RWPE1 (cell line): ENCODE data around the gene PLPP1.

Experiments used
- CTCF ChIA-PET: fragments of 350-600 bp; sonication (Branson Sonifier 250); formaldehyde crosslinking; extraction: SDS; loops from one replicate; lab custom pipeline; 2021; lab: Yijun Ruan, JAX
- POLR2A ChIA-PET: fragments of 400-600 bp; formaldehyde crosslinking; extraction: SDS; loops from one replicate; lab custom pipeline; 2020; ENCODE audit warnings: antibody characterized with exemption; ENCODE audit not compliant: low non-redundant PET; lab: Yijun Ruan, JAX
- DNase-seq: peaks from one replicate; pipeline ENCODE4 v3.0.0; 2012; ENCODE audit warnings: low spot score
- H3K27ac ChIP-seq: fragments of 450-650 bp; 2 replicates; pipeline ENCODE4 v1.5.1; 2017
- TF ChIP-seq, protein P1 (sequence below): fragments of 450-650 bp; conservative IDR thresholded peaks from 2 replicates; pipeline ENCODE4 v1.5.1; 2017; ENCODE audit warnings: low read depth, mild to moderate bottlenecking

PLPP1 gene

GRCh38 chr5:55409775-55410174, 125.0 kb downstream of the PLPP1 start:
- ChIA-PET POLR2A (no interaction called here), CTCF (no interaction called here)
- DNase-seq, result no peak
- TF ChIP-seq, protein P1, sequence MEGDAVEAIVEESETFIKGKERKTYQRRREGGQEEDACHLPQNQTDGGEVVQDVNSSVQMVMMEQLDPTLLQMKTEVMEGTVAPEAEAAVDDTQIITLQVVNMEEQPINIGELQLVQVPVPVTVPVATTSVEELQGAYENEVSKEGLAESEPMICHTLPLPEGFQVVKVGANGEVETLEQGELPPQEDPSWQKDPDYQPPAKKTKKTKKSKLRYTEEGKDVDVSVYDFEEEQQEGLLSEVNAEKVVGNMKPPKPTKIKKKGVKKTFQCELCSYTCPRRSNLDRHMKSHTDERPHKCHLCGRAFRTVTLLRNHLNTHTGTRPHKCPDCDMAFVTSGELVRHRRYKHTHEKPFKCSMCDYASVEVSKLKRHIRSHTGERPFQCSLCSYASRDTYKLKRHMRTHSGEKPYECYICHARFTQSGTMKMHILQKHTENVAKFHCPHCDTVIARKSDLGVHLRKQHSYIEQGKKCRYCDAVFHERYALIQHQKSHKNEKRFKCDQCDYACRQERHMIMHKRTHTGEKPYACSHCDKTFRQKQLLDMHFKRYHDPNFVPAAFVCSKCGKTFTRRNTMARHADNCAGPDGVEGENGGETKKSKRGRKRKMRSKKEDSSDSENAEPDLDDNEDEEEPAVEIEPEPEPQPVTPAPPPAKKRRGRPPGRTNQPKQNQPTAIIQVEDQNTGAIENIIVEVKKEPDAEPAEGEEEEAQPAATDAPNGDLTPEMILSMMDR, result no peak
- H3K27ac ChIP-seq, result no peak overlapping the region

GRCh38 chr5:55407984-55408383, 126.8 kb downstream of the PLPP1 start:
- ChIA-PET CTCF (interaction anchor here (0.6 kb wide), 2 partner anchors 176 to 277 kb away, joined by 3 read pairs; no protein-coding TSS in a partner anchor), POLR2A (no interaction called here)
- H3K27ac ChIP-seq, result no peak overlapping the region
- TF ChIP-seq, protein P1, result no peak
- no peak for DNase-seq

- DNase-seq, result peak; percentile 33
- CTCF ChIA-PET, result interaction anchor here (1.4 to 1.8 kb wide), 2 partner anchors 67 to 285 kb away, joined by 3 to 4 read pairs; no protein-coding TSS in a partner anchor
- TF ChIP-seq, protein P1, result peak; percentile 67
- POLR2A ChIA-PET, result no interaction called here
- H3K27ac ChIP-seq, result no peak overlapping the region
Measured at GRCh38 chr5:55407059-55407684, 127.6 kb downstream of the PLPP1 start.

DNA sequence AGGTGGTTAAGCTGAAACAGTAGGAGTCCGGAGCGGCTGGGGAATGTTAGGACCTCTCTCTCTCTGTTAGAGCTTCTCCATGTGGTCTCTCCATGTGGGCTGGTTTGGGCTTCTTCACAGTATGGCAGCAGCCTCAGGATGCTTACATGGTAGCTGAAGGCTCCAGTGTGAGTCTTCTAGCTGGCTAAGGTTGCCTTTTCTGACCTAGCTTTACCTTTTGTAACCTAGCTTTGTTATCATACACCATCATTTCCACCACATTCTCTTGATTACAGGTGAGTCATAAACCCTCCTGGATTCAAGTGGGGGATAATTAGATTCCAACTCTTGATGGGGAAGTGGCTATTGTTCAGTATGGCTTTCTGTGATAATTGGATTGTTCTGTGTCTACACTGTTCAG, 128.5 kb downstream of the PLPP1 start:
- DNase-seq, result no peak
- ChIA-PET CTCF (interaction anchor here (1.2 to 1.8 kb wide), 3 partner anchors 68 to 286 kb away, joined by 3 to 4 read pairs (median 4); no protein-coding TSS in a partner anchor), POLR2A (no interaction called here)
- H3K27ac ChIP-seq, result no peak overlapping the region
- TF ChIP-seq, protein P1, result no peak

GRCh38 chr5:55402199-55402598, 132.6 kb downstream of the PLPP1 start:
- POLR2A ChIA-PET, result no interaction called here
- TF ChIP-seq, protein P1, result no peak
- CTCF ChIA-PET, result interaction anchor here (0.6 to 1.1 kb wide), 9 partner anchors 11 to 495 kb away, joined by 3 to 10 read pairs (median 4); no protein-coding TSS in a partner anchor
- no peak for DNase-seq
- H3K27ac ChIP-seq, result no peak overlapping the region

- ChIA-PET CTCF (no interaction called here), POLR2A (no interaction called here)
- DNase-seq, result no peak
- TF ChIP-seq, protein P1, result no peak
- no peak overlapping the region for H3K27ac ChIP-seq
Measured at GRCh38 chr5:55393501-55394175, 141.1 kb downstream of the PLPP1 start.
